MCF 10A (cell line): ENCODE measurements around the gene PLEKHA7. TPM values are rescaled to one million over a fixed set of nuclear protein-coding genes. Genes with fewer than 3 reads are reported as not detected.

Experiments used
- BruUV-seq: library from RNA; stranded (reverse); fragments of 400-500 nt; replicated peaks from 2 replicates; lab custom pipeline; 2021; lab: Mats Ljungman, UMichigan
- CTCF ChIA-PET: fragments of 300-600 bp; sonication (Branson Sonifier 250); formaldehyde crosslinking; extraction: SDS; loops from one replicate; lab custom pipeline; 2021; ENCODE audit warnings: antibody characterized with exemption, inconsistent platforms; lab: Yijun Ruan, JAX
- POLR2A ChIA-PET: fragments of 300-600, 350-650 bp; sonication (Branson Sonifier 250); formaldehyde crosslinking; extraction: SDS; loops from one replicate; lab custom pipeline; 2020; ENCODE audit warnings: antibody characterized with exemption, inconsistent platforms; lab: Yijun Ruan, JAX
- DNase-seq: peaks from one replicate; pipeline ENCODE4 v3.0.0-alpha.2; 2018; ENCODE audit not compliant: unreplicated experiment
- H3K27ac Mint-ChIP-seq: one replicate; pipeline ENCODE4 v1.8.0; 2022; ENCODE audit warnings: mild to moderate bottlenecking, low read depth, mixed read lengths; ENCODE audit not compliant: unreplicated experiment
- H3K27me3 Mint-ChIP-seq: one replicate; pipeline ENCODE4 v1.8.0; 2022; ENCODE audit warnings: mixed read lengths; ENCODE audit not compliant: insufficient read depth, unreplicated experiment
- H3K36me3 Mint-ChIP-seq: one replicate; pipeline ENCODE4 v1.8.0; 2022; ENCODE audit warnings: mild to moderate bottlenecking, moderate library complexity, mixed read lengths; ENCODE audit not compliant: insufficient read depth, unreplicated experiment
- H3K4me1 Mint-ChIP-seq: one replicate; pipeline ENCODE4 v1.8.0; 2022; ENCODE audit warnings: mixed read lengths; ENCODE audit not compliant: insufficient read depth, unreplicated experiment
- H3K4me3 Mint-ChIP-seq: one replicate; pipeline ENCODE4 v1.8.0; 2022; ENCODE audit warnings: mild to moderate bottlenecking, moderate library complexity, mixed read lengths; ENCODE audit not compliant: unreplicated experiment
- H3K9me3 Mint-ChIP-seq: one replicate; pipeline ENCODE4 v1.8.0; 2022; ENCODE audit warnings: mixed read lengths; ENCODE audit not compliant: unreplicated experiment
- CTCF ChIP-seq: fragments of 200-600 bp; IDR thresholded peaks from one replicate; pipeline ENCODE4 v1.8.0; 2022; ENCODE audit warnings: antibody characterized with exemption, mild to moderate bottlenecking; ENCODE audit not compliant: unreplicated experiment
- intact Hi-C: fragments of 100-400 bp; cut with micrococcal nuclease; formaldehyde crosslinking; loops from 2 replicates; pipeline ENCODE4 v1.14.1; 2022
- total RNA-seq: library from RNA; stranded (reverse); gene quantifications from 2 replicates; pipeline ENCODE4 v1.2.3, GENCODE V29; 2022

PLEKHA7 gene
- total RNA-seq, 1 experiment from 2014 or later, result 2.8 TPM

- Mint-ChIP-seq H3K36me3 (no peaks in the 10 kb centered on the region), H3K9me3 (no peaks in the 10 kb centered on the region)
- POLR2A ChIA-PET, result no interaction called here
Observed at GRCh38 chr11:16938061-16938460, 76.2 kb downstream of the PLEKHA7 start.

GRCh38 chr11:16936643-16937042 lies 77.6 kb downstream of the PLEKHA7 start:
- TF ChIP-seq CTCF, result no peak
- H3K27ac Mint-ChIP-seq, result no peak overlapping the region
- no peaks in the 10 kb centered on the region for H3K27me3 Mint-ChIP-seq
- POLR2A ChIA-PET, result no interaction called here
- no peak for DNase-seq
- no peaks in the 10 kb centered on the region for H3K4me1 Mint-ChIP-seq
- CTCF ChIA-PET, result interaction anchor here (0.8 to 4.7 kb wide), 11 partner anchors 9 to 181 kb away, joined by 3 to 40 read pairs (median 5); no protein-coding TSS in a partner anchor
- H3K9me3 Mint-ChIP-seq, result no peaks in the 10 kb centered on the region
- no peaks in the 10 kb centered on the region for H3K36me3 Mint-ChIP-seq
- no peak overlapping the region for H3K4me3 Mint-ChIP-seq
- intact Hi-C loops, result loop anchor here (1.0 to 2.0 kb wide), 3 partner anchors 116 to 152 kb away; no protein-coding TSS in a partner anchor
- no TSS peak for BruUV-seq

More at GRCh38 chr11:16938061-16938460, 76.2 kb downstream of the PLEKHA7 start:
- intact Hi-C loops, result no loop called here
- BruUV-seq, result no TSS peak
- Mint-ChIP-seq H3K4me3 (no peak overlapping the region), H3K27ac (no peak overlapping the region), H3K27me3 (no peaks in the 10 kb centered on the region), H3K4me1 (no peaks in the 10 kb centered on the region)
- no peak for TF ChIP-seq CTCF
- no peak for DNase-seq
- CTCF ChIA-PET, result interaction anchor here (0.6 to 4.7 kb wide), 6 partner anchors 8 to 180 kb away, joined by 3 to 40 read pairs (median 4); no protein-coding TSS in a partner anchor

- ChIA-PET CTCF (interaction anchor here (0.8 to 4.7 kb wide), 7 partner anchors 14 to 150 kb away, joined by 3 to 40 read pairs (median 6); no protein-coding TSS in a partner anchor), POLR2A (no interaction called here)
- intact Hi-C loops, result loop anchor here (1.0 to 2.0 kb wide), 3 partner anchors 115 to 151 kb away; no protein-coding TSS in a partner anchor
- Mint-ChIP-seq H3K27ac (no peak overlapping the region), H3K27me3 (no peaks in the 10 kb centered on the region), H3K36me3 (no peaks in the 10 kb centered on the region), H3K9me3 (no peaks in the 10 kb centered on the region), H3K4me1 (no peaks in the 10 kb centered on the region), H3K4me3 (no peak overlapping the region)
- no TSS peak for BruUV-seq
- peak; percentile 64 for DNase-seq
- TF ChIP-seq CTCF, result peak; percentile 62
Observed at GRCh38 chr11:16935518-16936302, 78.5 kb downstream of the PLEKHA7 start.
